NCI-H2171 treated with DMSO at 0.1 percent for 48 hours (cell line): ENCODE results near the gene SASH3.

ENCODE experiments used
- DNase-seq: peaks from one replicate; lab custom pipeline; 2025; lab: John Stamatoyannopoulos, UW

The SASH3 gene

GRCh38 chrX:129759576-129760061 is 20.1 kb upstream of the SASH3 start:
- DNase-seq = no peak

- no peak for DNase-seq
Measured at GRCh38 chrX:129760155-129760554, 19.6 kb upstream of the SASH3 start.

- no peak for DNase-seq
Measured at GRCh38 chrX:129760981-129761380, 18.8 kb upstream of the SASH3 start.

- DNase-seq = no peak
Measured at GRCh38 chrX:129761596-129761995, 18.2 kb upstream of the SASH3 start.

GRCh38 chrX:129762448-129762847 is 17.3 kb upstream of the SASH3 start:
- DNase-seq = no peak

GRCh38 chrX:129763666-129764065 is 16.1 kb upstream of the SASH3 start:
- no peak for DNase-seq

- no peak for DNase-seq
Measured at GRCh38 chrX:129768186-129768585, 11.6 kb upstream of the SASH3 start.

GRCh38 chrX:129768586-129769466 is 10.9 kb upstream of the SASH3 start:
- no peak for DNase-seq

GRCh38 chrX:129769467-129770154 is 10.1 kb upstream of the SASH3 start:
- no peak for DNase-seq

GRCh38 chrX:129771266-129771995 is 8.3 kb upstream of the SASH3 start:
- DNase-seq = no peak

GRCh38 chrX:129772796-129773431 is 6.8 kb upstream of the SASH3 start:
- no peak for DNase-seq

GRCh38 chrX:129773649-129774458 is 5.9 kb upstream of the SASH3 start:
- DNase-seq = no peak

- no peak for DNase-seq
Measured at GRCh38 chrX:129777218-129778030, 2.3 kb upstream of the SASH3 start.

- DNase-seq = no peak
Measured at GRCh38 chrX:129779086-129779672, 570 bp upstream of the SASH3 start.

GRCh38 chrX:129780441-129781105 is 824 bp downstream of the SASH3 start:
- no peak for DNase-seq

- DNase-seq = no peak
Measured at GRCh38 chrX:129781134-129781672, 1.5 kb downstream of the SASH3 start.

GRCh38 chrX:129781680-129782495 is 2.1 kb downstream of the SASH3 start:
- DNase-seq = no peak

- DNase-seq = no peak
Measured at GRCh38 chrX:129782706-129783105, 3.0 kb downstream of the SASH3 start.
